Cerebellar nuclear complex (tissue), 1 donor: ENCODE data around the gene FAM32A.
"Not testable (repeated sequence)": the region's sequence is repeated elsewhere in the genome, so short reads cannot be mapped to it uniquely, and the experiment has no call there.

Experiments
- DNase-seq, 2 experiments: peaks; one replicate each; lab custom pipeline; 2025; lab: John Stamatoyannopoulos, UW

Gene FAM32A

DNA sequence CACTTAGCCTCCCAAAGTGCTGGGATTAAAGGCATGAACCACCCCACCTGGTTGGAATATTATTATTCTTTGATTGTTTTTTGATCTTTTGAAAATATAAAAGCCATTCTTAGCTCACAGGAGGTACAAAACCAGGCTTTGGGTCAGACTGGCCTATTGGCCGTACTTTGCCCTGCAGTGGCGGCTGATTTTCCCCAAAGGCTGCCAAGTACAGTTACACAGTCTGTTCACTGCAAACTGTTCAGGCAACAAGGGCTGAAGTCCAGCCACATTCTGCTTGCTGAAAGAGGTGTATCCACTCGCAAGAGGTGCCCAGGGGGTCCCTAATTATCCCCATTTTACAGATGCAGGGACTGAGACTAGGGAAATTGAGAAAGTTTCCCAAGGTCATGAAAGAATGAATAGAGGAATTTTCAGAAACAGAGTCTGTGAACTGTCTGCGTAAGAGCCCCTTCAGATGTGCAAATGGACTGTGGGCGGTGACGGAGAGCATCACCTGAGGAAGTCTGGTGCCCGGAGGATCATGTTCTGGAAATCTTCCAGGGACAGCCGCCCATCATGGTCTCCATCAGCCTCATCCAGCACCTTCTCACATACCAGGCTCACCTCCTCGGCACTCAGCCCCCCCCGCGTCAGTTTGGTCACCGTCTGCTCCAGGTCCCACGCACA, 20.9 kb upstream of the FAM32A start:
- no peak for DNase-seq

DNA sequence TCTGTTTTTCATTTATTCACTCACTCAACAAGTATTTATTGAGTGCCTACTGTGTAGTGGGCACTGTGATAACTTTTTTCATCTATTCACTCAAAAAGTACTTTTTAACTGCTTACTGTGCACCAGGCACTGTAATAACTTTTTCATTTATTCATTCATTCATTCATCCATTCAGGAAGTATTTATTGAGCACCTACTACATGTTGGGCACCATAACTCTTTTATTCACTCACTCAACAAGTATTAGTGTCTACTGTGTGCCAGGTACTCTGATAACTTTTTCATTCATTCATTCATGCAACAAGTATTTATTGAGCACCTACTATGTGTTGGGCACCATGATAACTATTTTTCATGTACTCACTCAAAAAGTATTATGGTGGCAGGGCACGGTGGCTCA, 18.8 kb upstream of the FAM32A start:
- DNase-seq, result no peak

DNA sequence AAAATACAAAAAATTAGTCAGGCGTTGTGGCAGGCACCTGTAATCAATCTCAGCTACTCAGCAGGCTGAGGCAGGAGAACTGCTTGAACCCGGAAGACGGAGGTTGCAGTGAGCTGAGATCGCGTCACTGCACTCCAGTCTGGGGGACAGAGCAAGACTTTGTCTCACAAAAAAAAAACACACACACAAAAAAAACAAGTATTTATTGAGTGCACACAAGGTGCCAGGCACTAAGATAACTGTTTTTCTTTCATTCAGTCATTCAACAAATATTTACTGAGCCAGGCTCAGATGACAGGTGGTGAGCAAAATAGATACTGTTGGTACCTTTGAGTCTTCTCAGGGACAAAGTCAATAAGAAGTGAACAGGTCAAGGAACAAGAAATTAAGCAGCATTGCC, 18.2 kb upstream of the FAM32A start:
- no peak for DNase-seq

DNA sequence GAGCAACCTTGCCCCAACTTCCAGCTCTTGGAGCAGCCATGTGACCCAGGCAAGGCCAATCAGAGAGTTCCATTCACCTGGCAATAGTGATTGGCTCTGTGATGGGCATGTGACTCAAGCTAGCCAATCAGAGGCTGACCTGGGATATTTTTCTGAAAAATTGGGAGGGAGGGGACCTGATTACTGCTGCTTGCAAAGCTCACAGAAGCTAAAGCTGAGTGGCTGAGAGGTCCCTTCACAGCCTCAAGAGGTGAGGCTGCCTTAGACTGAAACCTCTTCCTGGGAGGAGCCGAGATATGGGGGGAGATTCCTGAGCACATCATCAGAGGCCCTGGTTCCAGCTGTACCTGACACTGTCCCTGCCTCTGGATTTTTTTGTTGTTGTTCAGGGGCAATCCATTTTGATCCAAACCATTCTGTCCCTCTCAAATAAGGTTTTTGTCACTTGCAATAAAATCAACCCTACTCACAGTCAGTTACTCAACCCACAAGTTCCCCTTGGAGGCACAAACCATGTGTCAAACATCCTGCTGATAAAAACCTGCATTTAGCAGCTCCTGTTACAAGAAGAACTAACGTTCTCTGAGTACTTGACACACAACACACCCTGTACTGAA, 16.6 kb upstream of the FAM32A start:
- no peak for DNase-seq

DNA sequence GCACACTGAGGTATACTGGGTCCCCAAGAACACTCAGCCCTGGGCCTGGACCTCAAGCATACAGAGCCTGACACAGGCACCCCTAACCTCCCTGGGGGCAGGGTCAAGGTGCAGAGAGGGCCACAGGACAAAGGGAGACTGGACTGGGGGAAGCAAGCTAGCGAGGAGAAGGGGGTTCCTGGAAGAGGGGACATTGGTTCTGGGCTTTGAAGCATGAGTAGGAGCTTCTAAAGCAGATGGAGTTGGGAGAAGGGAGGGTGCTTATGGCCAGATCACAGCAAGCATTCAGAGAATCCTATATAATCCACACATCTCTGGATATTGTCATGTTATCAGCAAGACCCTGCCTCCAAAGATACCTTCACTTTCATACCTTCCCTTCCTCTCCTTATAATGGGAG, 15.1 kb upstream of the FAM32A start:
- DNase-seq, result no peak

DNA sequence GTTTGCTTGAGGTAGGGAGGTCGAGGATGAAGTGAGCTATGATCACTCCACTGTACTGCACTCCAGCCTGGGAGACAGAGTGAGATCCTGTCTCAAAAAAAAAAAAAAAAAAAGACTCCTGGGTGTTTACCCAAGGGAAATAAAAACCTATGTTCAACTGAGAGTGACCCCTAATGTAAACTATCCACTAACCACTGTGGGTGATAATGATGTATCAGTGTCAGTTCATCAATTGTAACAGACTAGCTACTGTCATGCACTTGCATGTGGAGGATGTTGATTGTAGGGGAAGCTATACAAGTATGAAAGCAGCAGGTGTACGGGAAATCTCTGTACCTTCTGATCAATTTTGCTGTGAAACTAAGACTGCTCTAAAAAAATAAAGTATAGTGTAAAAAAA, 9.3 kb upstream of the FAM32A start:
- DNase-seq, result no peak

DNA sequence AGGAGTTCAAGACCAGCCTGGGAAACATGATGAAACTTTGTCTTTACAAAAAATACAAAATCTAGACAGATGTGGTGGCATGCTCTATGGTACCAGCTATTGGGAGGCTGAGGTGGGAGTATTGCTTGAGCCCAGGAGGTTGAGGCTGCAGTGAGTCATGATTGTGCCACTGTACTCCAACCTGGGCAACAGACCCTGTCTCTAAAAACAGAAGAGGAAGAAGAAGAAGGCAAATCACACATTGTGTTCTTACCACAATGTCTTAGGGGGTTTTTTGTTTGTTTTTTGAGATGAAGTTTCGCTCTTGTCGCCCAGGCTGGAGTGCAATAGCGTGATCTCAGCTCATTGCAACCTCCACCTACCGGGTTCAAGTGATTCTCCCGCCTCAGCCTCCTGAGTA, 6.3 kb upstream of the FAM32A start:
- DNase-seq, result not testable (repeated sequence)

DNA sequence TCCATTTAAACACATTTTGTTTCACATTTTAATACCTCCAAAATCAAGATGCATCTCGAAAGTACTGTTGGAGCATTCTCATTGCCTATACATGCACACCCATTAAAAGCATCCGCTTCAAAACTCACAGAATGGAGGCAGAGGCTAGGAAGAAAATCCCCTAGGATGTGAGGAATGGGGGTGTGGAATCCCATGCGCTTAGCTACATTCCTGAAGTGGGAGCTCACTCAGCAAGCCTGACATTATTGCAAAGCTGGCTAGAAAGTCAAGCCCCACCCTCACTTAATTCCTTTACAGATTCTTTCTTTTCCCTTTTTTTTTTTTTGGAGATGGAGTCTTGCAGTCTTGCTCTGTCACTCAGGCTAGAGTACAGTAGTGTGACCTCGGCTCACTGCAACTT, 4.6 kb upstream of the FAM32A start:
- no peak for DNase-seq

DNA sequence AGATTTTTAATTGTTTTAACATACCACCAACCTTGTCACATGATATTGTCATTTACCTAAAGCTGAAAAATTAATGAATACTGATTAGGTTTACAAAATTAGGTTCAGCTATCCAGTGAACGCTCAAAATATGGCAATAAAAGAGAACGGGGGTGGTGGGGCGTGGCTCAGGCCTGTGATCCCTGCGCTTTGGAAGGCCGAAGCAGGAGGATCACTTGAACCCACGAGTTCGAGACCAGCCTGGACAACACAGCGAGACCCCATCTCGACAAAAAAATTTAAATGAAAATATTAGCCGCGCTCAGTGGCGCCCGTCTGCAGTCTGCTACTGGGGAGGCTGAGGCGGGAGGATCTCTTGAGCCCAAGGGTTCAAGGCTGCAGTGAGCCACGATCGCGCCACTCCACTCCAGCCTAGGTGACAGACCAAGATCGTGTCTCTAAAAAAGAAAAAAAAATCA, 516 bp upstream of the FAM32A start:
- no peak for DNase-seq

DNA sequence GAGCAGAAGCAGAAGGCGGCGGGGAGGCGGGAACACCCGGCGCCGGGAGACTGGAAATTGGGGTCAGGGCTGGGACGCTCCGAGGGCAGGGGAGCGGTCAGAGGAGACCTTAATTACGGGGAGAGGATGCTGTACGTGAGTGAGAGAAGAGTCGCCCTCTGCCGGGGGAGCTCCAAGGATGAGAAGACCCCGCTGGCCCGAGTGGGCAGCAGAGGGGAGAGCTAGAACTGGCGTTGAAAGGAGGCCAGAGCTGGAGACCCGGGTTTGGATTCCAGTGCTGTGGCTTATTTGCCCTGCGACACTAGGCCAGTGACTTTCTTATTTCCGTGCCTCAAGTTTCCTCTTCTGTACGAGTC, 536 bp downstream of the FAM32A start:
- no peak for DNase-seq

DNA sequence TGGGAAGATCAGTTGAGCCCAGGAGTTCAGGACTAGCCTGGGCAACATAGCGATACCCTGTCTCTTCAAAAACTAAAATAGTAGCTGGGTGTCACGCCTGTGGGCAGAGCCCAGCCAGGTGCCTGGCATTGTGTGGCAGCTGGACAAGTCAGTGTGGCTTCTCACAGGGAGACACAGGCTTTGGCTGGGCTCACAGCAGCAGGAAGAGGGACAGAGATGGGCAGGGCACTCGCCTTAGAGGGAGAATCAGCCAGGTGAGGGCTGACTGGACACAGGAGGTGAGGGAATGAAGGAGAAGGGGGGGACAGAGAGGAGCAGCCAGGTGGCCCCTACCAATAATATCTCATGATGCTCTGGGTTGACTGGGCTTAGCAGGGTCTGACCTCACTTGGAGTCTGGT, 3.3 kb downstream of the FAM32A start:
- no peak for DNase-seq

DNA sequence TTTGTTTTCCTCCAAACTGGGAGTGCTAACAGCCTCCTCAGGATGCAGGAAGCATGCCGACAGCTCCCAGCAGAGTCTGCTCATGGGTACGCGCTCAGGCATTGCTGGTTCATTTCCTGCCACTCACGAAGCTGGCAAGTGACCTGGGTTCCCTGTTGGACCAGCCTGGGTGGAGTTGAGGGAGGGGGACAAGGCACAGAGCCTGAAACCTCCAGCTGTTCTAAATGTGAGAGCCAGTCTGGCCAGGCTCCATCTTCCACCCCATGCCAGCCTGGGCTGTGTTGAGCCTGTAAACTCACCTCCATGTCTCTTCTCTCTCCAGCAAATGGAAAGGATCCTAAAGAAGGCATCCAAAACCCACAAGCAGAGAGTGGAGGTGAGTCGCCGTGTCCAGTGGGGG, 5.0 kb downstream of the FAM32A start:
- no peak for DNase-seq

DNA sequence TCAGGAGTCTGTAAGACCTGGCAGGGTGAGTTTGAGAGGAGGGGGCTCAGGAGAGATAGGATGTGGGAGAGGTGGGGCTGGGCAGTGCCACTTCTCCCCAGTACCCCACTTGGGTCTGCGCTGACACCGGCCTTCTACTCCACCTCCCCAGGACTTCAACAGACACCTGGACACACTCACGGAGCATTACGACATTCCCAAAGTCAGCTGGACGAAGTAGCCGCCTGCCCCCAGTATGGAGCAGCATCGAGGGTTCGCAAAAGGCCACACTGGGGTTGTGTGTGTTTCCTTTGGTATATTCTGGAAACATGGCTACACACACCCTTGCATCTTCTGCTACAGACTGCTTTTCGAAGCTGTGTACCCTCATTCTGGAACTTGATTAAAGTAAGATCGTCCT, 5.5 kb downstream of the FAM32A start:
- no peak for DNase-seq

DNA sequence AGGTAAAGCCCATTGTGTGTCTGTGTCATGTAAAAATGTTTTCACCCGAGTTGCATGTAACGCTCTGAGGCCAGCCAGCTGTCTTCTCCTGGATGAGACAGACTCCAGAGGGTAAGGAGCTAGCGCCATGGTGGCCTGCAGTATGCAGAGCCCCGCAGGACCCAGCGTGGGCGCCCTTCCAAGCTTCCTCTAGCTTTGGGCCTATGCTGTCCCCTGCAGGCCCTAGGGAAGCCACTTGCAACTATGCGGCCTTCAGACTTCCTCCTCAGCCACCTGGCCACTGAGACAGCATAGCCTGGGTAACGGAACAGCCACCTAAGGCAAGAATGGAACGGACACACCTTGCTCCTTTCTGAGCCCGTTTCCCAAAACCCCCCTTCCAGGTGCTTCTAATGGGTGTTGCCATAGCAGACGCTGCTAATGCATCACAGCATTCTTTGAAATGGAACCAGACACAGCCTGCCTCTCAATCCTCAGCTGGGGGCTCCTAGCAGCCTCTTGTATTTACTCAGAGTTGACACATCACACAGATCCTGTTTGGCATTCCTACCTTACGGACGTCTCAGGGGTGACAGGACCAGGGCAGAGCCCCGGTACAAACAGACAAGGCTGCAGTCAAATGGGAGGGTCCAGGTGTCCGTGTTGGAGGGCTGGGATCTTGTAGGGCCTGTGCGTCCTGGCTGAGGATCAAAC, 6.2 kb downstream of the FAM32A start:
- DNase-seq, result no peak

DNA sequence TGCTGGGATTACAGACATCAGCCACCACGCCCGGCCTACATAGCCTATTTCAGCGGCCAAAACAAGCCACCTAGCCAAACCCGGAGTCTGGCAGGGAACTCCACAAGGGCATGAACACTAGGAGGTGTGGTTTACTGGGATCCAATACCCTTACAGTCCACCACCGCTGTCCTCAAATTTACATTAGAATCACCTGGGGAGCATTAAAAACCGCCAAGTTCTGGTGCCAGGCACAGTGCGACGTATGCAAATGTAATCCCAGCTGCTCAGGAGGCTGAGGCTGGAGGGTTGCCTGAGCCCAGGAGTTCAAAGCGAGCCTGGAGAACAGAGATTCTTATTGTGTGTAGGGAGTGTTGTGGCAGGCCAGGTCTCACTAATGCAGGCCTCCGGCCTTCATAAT, 8.3 kb downstream of the FAM32A start:
- no peak for DNase-seq

DNA sequence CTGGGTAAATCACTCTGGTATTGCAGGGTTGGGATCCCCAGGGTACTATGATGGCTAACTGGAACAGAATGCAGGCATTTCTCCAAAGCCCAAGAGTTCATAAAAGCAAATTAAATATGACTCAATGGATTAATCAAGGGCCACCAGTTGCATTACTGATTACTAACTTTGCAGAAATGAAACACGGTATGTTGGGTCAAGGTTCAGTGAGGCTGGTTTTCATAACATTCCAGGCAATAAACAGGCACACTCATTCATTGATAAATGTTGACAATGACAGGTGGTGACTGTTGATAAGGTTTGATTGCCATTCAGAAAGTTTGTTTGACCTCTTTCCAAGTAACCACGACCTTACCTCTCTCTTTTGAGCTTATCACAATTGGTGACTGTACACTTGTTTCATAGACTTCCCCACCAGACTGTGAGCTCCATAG, 12.0 kb downstream of the FAM32A start:
- DNase-seq, result no peak

DNA sequence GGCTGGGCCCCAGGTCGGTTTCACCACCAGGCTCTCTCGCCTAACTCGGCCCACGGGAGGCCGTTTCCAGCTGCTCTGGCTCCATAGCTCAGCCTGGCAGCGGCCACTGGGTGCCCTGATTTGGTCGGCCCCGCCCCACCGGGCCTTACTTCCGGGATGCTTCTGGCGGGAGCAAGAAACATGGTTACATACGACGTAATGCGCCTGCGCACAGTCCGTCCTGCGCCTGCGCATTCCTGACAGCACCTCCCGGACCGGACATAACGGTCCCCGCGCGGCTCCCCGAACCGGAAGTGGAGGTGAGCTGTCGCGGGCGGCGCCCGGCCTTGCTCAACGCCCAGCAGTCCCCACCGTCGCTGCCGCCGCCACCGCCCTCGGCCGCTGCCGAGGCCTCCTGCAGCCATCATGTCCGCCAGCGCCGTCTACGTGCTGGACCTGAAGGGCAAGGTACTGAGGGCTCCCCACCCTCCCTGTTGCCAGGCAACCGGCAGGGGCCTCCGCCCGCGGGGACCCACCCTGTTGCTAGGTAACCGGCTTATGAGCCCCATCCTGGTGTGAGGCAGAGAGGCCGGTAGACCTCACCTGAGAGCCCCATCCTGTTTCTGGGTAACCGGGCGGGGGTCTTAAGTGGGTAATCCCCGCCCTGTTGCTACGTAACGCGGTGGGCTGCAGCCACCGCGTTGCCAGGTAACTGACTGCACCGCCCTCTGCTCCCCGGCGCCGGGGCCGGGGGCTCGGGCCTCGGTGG, 12.6 kb downstream of the FAM32A start, which contains the start of gene AP1M1:
AP1M1 (plus strand) TSS at position 290 of the 748 bp plus-strand sequence; CDS start at position 406, 116 bp downstream.
- peak; percentile 65 to 90 for DNase-seq

DNA sequence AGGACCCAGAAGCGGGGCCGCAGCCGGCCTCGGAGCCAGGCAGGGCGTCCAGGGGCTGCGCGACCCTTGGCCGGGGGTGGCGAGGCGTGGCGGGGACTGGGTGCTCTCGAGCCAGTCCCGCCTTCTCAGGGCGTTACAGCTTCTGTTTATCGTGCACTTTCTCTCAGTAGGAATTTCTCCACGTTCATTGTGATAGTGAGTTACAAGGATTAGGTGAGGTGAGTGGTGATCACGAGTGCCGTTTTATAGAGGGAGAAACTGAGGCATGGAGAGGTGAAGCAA, 13.1 kb downstream of the FAM32A start:
- no peak for DNase-seq

DNA sequence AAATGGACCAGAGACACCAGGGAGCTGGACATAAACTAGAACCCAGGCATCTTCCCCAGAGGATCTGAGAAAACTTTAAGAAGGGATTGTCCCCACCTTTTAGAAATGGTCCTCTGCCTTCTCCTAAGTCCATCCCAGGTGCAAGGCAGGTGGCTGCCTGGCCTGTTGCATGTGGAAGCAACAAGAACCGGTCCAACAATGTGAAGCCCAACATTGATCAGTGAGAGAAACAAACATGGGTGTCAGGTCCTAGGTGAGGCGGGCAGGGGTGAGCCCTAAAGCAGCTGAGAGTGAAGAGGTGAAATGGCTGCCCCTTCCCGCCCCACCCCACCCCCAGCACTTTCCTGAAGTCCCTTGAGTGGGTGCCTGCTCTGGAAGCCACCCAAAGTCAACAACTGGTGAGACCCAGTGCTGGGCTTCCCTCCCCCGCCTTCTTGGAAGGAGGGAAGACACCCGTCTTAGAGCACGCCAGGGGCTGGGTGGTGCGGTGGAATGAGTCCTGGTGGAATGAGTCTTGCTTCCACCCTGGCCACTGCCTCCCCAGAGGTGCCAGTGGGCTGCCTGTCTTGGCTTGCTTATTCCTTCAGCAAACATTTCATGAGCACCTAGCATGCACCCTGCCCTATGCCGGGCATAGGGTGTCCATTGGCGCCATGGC, 14.2 kb downstream of the FAM32A start:
- DNase-seq, result no peak

DNA sequence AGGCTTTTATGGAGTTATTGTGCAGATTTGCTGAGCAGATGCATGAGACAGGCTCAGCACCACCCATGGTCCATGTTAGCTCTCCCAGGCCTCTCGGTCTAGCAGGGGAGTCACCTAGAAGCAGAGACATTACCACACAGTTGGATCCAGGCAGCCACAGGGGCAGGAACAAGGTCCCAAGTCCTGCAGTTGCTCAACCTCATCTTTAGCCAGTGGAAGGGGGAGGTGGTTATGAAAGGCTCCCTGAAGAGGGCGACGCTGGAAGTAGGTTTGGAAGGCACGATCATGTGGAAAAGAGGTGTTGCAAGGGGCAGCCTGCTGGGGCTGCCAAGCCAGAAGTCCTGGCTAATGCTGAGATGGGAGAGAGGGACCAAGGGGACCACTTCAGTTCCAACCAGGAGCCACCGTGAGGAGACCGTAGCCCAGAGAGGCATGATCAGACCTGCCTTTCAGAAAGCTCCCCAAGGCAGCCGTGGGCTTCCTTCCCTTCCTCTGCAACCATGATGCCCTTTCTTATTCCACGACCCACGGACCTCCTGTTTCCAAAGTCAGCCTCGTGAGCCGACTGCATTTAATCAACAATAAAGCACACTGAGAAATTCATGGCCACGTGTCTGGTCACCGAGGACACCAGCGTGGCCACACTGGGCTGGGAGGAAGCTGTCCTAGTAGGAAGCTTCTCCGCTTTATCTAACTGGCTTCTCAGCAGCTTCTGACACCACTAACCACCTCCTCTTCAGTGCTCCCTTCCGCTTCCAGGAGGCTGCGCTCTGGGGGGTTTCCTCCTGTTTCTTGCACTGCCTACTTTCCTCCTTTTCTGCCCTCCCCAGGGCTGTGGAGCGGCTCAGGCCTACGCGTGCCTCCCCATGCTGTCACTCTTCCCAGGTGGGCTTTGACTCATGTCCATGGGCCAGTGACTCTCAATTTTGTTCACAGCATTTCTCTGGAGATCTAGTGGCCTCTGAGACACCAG, 15.1 kb downstream of the FAM32A start:
- no peak for DNase-seq

DNA sequence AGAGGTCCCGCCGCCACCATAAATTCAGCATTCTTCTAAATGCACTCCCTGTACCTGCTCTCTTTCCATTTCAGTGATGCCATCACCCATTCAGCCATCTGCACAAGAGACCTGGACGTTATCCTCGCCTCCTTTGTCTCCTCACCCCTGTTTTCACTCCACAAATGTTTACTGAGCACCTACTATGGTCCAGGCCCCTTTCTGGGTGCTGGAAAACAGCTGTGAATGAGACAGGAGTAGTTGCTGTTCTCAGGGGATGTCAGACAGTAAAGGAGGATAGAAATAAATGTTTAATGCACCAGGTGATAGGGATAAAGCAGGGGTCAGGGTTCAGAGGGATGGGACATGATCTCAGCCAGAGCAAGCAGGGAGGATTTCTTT, 15.8 kb downstream of the FAM32A start:
- DNase-seq, result no peak
